Measurements from ENCODE around the gene SRSF12.

The SRSF12 gene

GRCh38 chr6:89047473-89047872, 70.4 kb downstream of the SRSF12 start:
- H3K4me3 ChIP-seq: no peak overlapping the region

More at GRCh38 chr6:89047473-89047872, 70.4 kb downstream of the SRSF12 start:
- H3K27ac ChIP-seq: no peak overlapping the region
